Upper lobe of left lung (tissue), 6 donors: Measurements from ENCODE around the gene SLIT1. TPM values are rescaled to one million over a fixed set of nuclear protein-coding genes. Genes with fewer than 3 reads are reported as not detected.

ENCODE experiments used
- ATAC-seq, 2 donors: fragments of 200-7000 bp; cut with Tn5 transposase; one replicate each; pipeline ENCODE4 v1.9.1; 2022; ENCODE audit warnings: mild to moderate bottlenecking in 2 of 2, moderate library complexity in 2 of 2; ENCODE audit not compliant: low FRiP score in 2 of 2
- DNase-seq, 2 donors: peaks; one replicate each; pipeline ENCODE4 v3.0.0-alpha.2; 2019 to 2020
- H3K27ac ChIP-seq, 4 donors: fragments of 200-600 bp; sonication (generic); one replicate each; pipeline ENCODE4 v1.5.1; 2016 to 2019
- H3K27me3 ChIP-seq, 4 donors: fragments of 200-600 bp; sonication (generic); one replicate each; pipeline ENCODE4 v1.5.1; 2017 to 2019
- H3K36me3 ChIP-seq, 4 donors: fragments of 200-600 bp; sonication (generic); one replicate each; pipeline ENCODE4 v1.5.1; 2016 to 2019
- H3K4me1 ChIP-seq, 4 donors: fragments of 200-600 bp; sonication (generic); one replicate each; pipeline ENCODE4 v1.5.1; 2018 to 2019
- H3K4me3 ChIP-seq, 4 donors: fragments of 200-600 bp; sonication (generic); one replicate each; pipeline ENCODE4 v1.5.1; 2017 to 2019; ENCODE audit warnings: mild to moderate bottlenecking in 2 of 4, moderate library complexity in 1 of 4
- H3K9me3 ChIP-seq, 4 donors: fragments of 200-600 bp; sonication (generic); one replicate each; pipeline ENCODE4 v1.5.1; 2018 to 2019
- CTCF ChIP-seq, 6 experiments: fragments of 450-650 bp in 4 of 6; fragments of 200-600 bp in 2 of 6; sonication (generic) in 2 of 6; IDR thresholded peaks; one replicate each; pipeline ENCODE4 v1.5.1; 2016 to 2019; ENCODE audit warnings: antibody characterized with exemption in 6 of 6
- EP300 ChIP-seq, 4 donors: sonication (generic); formaldehyde crosslinking; IDR thresholded peaks; one replicate each; pipeline ENCODE4 v1.5.1; 2017; ENCODE audit warnings: antibody characterized with exemption in 4 of 4, control low read depth in 2 of 4
- POLR2A ChIP-seq, 4 donors: fragments of 450-650 bp; IDR thresholded peaks; one replicate each; pipeline ENCODE4 v1.5.1; 2016 to 2017; ENCODE audit warnings: antibody characterized with exemption in 4 of 4, mild to moderate bottlenecking in 2 of 4
- POLR2AphosphoS5 ChIP-seq, 2 donors: sonication (generic); formaldehyde crosslinking; IDR thresholded peaks; one replicate each; pipeline ENCODE4 v1.5.1; 2017; ENCODE audit warnings: antibody characterized with exemption in 2 of 2
- WGBS, 2 donors: methylation state at CpG; one replicate each; pipeline ENCODE4 v1.1.5; 2017 to 2018; 5-methylcytosine and 5-hydroxymethylcytosine counted together
- total RNA-seq, 6 donors: library from RNA; depleted of rRNA in 4 of 6; stranded (reverse); fragments of >200 nt in 4 of 6; gene quantifications; one replicate each; pipeline versions ENCODE4 v1.1.0 to v1.2.1, GENCODE V29; 2016 to 2021
- donor health status: DM: no; HTN: no; CAD: no; lungs with moderate emphysema.
- donor health status: DM: no; HTN: yes; CAD: no; lungs with severe emphysema.

The SLIT1 gene
- total RNA-seq, 6 donors from 2014 or later = 0.30 to 1.6 (median 0.54) TPM; not detected in 1

DNA sequence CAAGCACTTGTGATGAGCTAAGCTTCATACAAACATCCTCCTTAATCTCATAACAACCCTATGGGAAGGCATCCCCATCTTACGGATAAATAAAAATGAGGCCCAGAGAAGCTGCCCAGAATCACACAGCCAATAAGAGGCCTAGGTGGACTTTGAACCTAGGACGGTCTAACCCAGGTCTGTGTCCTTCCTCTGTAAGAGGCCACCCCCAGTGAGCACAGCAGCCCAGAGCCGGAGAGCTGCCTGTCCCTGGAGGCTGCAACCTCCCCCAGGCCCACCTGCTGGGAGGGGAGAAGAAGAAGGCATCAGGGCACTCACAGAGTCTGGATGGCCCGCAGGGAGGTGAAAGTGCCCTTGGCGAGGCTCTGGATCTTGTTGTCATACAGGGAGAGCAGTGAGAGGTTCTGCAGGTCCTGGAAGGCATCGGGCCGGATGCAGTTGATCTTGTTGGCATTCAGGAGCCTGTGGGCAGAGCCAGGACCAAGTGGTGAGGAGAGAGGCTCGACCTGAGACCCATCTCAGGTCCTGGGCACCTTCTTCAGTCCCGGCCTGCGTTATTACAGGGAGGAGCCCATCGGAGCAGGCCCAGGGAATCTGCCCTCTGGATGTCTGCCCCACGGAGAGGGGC is 129.6 kb downstream of the SLIT1 start:
- H3K9me3 ChIP-seq = no peaks in the 10 kb centered on the region
- no peak overlapping the region for H3K27ac ChIP-seq
- H3K4me1 ChIP-seq = no peaks in the 10 kb centered on the region
- DNase-seq = peak in 1 of 2 donors; percentile 21
- no peaks in the 10 kb centered on the region for H3K27me3 ChIP-seq
- WGBS, 2 donors = 88 to 100% methylated on average over 2 to 12 of the region's 12 CpGs
- ATAC-seq = peak in 1 of 2 donors; percentile 38
- no peak for TF ChIP-seq POLR2AphosphoS5 (IDR thresholded peaks at IDR 0.05)
- no peak for TF ChIP-seq CTCF (IDR thresholded peaks at IDR 0.05)
- no peak for TF ChIP-seq EP300 (IDR thresholded peaks at IDR 0.05)
- no peak for TF ChIP-seq POLR2A (IDR thresholded peaks at IDR 0.05)
- no peaks in the 10 kb centered on the region for H3K36me3 ChIP-seq
- H3K4me3 ChIP-seq = no peak overlapping the region

GRCh38 chr10:97053276-97053675 is 132.5 kb downstream of the SLIT1 start:
- TF ChIP-seq POLR2A (IDR thresholded peaks at IDR 0.05) (no peak), POLR2AphosphoS5 (IDR thresholded peaks at IDR 0.05) (no peak), CTCF (IDR thresholded peaks at IDR 0.05) (no peak), EP300 (IDR thresholded peaks at IDR 0.05) (no peak)
- H3K27ac ChIP-seq = no peak overlapping the region
- WGBS, 2 donors = 78 to 79% methylated on average over 2 of the region's 2 CpGs
- no peak for ATAC-seq
- no peak for DNase-seq
- H3K9me3 ChIP-seq = no peaks in the 10 kb centered on the region
- no peak overlapping the region for H3K4me3 ChIP-seq
- H3K36me3 ChIP-seq = no peaks in the 10 kb centered on the region
- H3K27me3 ChIP-seq = no peaks in the 10 kb centered on the region
- no peaks in the 10 kb centered on the region for H3K4me1 ChIP-seq

DNA sequence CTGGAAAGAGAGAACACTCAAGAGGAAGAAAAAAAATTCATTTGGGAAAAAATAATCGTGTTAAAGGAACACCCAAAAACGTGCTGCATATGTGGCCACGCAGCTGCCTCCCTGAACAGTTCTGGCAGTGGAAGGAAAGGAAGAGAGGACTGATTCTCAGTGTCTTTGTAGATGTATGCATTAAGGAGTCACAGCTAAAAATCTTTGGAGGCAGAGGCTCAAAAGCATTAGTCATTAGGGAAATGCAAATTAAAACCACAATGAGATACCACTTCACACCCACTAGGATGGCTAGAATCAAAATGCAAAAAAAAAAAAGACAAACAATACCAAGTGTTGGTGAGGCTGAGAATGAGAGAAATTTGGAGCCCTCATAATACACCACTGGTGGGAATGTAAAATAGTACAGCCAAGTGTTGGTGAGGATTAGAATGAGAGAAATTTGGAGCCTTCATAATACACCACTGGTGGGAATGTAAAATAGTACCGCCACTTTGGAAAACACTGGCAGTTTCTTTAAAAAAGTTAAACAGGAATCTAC is 134.7 kb downstream of the SLIT1 start:
- Histone ChIP-seq H3K27ac (no peak overlapping the region), H3K4me3 (no peak overlapping the region), H3K27me3 (no peaks in the 10 kb centered on the region), H3K36me3 (no peaks in the 10 kb centered on the region), H3K4me1 (no peaks in the 10 kb centered on the region), H3K9me3 (no peaks in the 10 kb centered on the region)
- WGBS, 2 donors = 73 to 83% methylated on average over 4 of the region's 4 CpGs
- TF ChIP-seq CTCF (IDR thresholded peaks at IDR 0.05) (no peak), POLR2AphosphoS5 (IDR thresholded peaks at IDR 0.05) (no peak), POLR2A (IDR thresholded peaks at IDR 0.05) (no peak), EP300 (IDR thresholded peaks at IDR 0.05) (no peak)
- no peak for ATAC-seq
- no peak for DNase-seq

GRCh38 chr10:97050205-97050745 is 135.5 kb downstream of the SLIT1 start:
- no peak overlapping the region for H3K4me3 ChIP-seq
- no peak for ATAC-seq
- 68 to 74% methylated on average over 3 of the region's 3 CpGs for WGBS, 2 donors
- no peaks in the 10 kb centered on the region for H3K36me3 ChIP-seq
- H3K9me3 ChIP-seq = no peaks in the 10 kb centered on the region
- DNase-seq = peak in 1 of 2 donors; percentile 13
- no peak for TF ChIP-seq EP300 (IDR thresholded peaks at IDR 0.05)
- no peak for TF ChIP-seq POLR2AphosphoS5 (IDR thresholded peaks at IDR 0.05)
- TF ChIP-seq CTCF (IDR thresholded peaks at IDR 0.05) = no peak
- TF ChIP-seq POLR2A (IDR thresholded peaks at IDR 0.05) = no peak
- H3K4me1 ChIP-seq = no peaks in the 10 kb centered on the region
- no peaks in the 10 kb centered on the region for H3K27me3 ChIP-seq
- H3K27ac ChIP-seq = no peak overlapping the region
